Neuronal stem cell (in vitro differentiated cells): Measurements from ENCODE around the gene THAP2.

Source experiments
- DNase-seq: peaks from one replicate; pipeline ENCODE4 v3.0.0-alpha.2; 2013; ENCODE audit warnings: low spot score
- H2AFZ ChIP-seq: one replicate; pipeline ENCODE4 v1.6.1; 2013; ENCODE audit warnings: mild to moderate bottlenecking, low read length, inconsistent platforms
- H2AK5ac ChIP-seq: 2 replicates; pipeline ENCODE4 v1.6.1; 2013; ENCODE audit warnings: low read depth, mild to moderate bottlenecking, inconsistent platforms, low read length, moderate library complexity, mixed read lengths
- H2BK120ac ChIP-seq: 2 replicates; pipeline ENCODE4 v1.6.1; 2013; ENCODE audit warnings: low read depth, mild to moderate bottlenecking, inconsistent platforms, low read length, moderate library complexity, mixed read lengths
- H2BK12ac ChIP-seq: one replicate; pipeline ENCODE4 v1.6.1; 2013; ENCODE audit warnings: low read length, inconsistent platforms
- H2BK15ac ChIP-seq: 2 replicates; pipeline ENCODE4 v1.6.1; 2013; ENCODE audit warnings: mild to moderate bottlenecking, low read length, inconsistent platforms, mixed read lengths
- H2BK5ac ChIP-seq: one replicate; pipeline ENCODE4 v1.6.1; 2013; ENCODE audit warnings: inconsistent platforms, mild to moderate bottlenecking, low read length, moderate library complexity
- H3K14ac ChIP-seq: one replicate; pipeline ENCODE4 v1.6.1; 2013; ENCODE audit warnings: low read length, inconsistent platforms
- H3K18ac ChIP-seq: 2 replicates; pipeline ENCODE4 v1.6.1; 2013; ENCODE audit warnings: low read length, inconsistent platforms
- H3K23ac ChIP-seq: 2 replicates; pipeline ENCODE4 v1.6.1; 2013; ENCODE audit warnings: low read depth, mild to moderate bottlenecking, mixed read lengths, low read length, inconsistent platforms; ENCODE audit not compliant: poor library complexity
- H3K27ac ChIP-seq: replicated peaks from 3 replicates; pipeline ENCODE4 v1.5.1; 2013; ENCODE audit warnings: low read length, inconsistent platforms
- H3K27me3 ChIP-seq, 3 experiments: 2 replicates each; pipeline ENCODE4 v1.6.1; 2013; ENCODE audit warnings: low read length in 3 of 3, mild to moderate bottlenecking in 2 of 3, inconsistent platforms in 1 of 3, low read depth in 1 of 3, mixed read lengths in 1 of 3, moderate library complexity in 1 of 3; ENCODE audit not compliant: control insufficient read depth in 3 of 3, insufficient read depth in 3 of 3
- H3K36me3 ChIP-seq, 2 donors: replicated peaks in 1 of 2; 2 replicates each; pipeline ENCODE4 v1.6.1; 2013; ENCODE audit warnings: low read length in 2 of 2; ENCODE audit not compliant: control insufficient read depth in 2 of 2, insufficient read depth in 2 of 2
- H3K4ac ChIP-seq: 2 replicates; pipeline ENCODE4 v1.6.1; 2013; ENCODE audit warnings: inconsistent platforms, mild to moderate bottlenecking, low read length, moderate library complexity
- H3K4me1 ChIP-seq, 2 donors: 1 replicate in 1 of 2; 2 replicates in 1 of 2; pipeline ENCODE4 v1.6.1; 2013; ENCODE audit warnings: low read length in 2 of 2, low read depth in 1 of 2; ENCODE audit not compliant: control insufficient read depth in 2 of 2, insufficient read depth in 1 of 2
- H3K4me2 ChIP-seq: one replicate; pipeline ENCODE4 v1.6.1; 2013; ENCODE audit warnings: mild to moderate bottlenecking, low read length, inconsistent platforms; ENCODE audit not compliant: insufficient read depth, poor library complexity, severe bottlenecking
- H3K4me3 ChIP-seq, 2 donors: 2 replicates each; pipeline ENCODE4 v1.5.1; 2013; ENCODE audit warnings: low read length in 2 of 2, mild to moderate bottlenecking in 2 of 2, inconsistent platforms in 1 of 2, moderate library complexity in 1 of 2
- H3K79me1 ChIP-seq: one replicate; pipeline ENCODE4 v1.6.1; 2013; ENCODE audit warnings: low read depth, mild to moderate bottlenecking, inconsistent platforms, low read length, moderate library complexity
- H3K9ac ChIP-seq: one replicate; pipeline ENCODE4 v1.6.1; 2013; ENCODE audit warnings: mild to moderate bottlenecking, low read depth, low read length, inconsistent platforms; ENCODE audit not compliant: poor library complexity
- H3K9me3 ChIP-seq, 2 donors: replicated peaks in 1 of 2; 2 replicates each; pipeline versions ENCODE3 to v1.6.1; 2013; ENCODE audit warnings: low read length in 2 of 2, mild to moderate bottlenecking in 2 of 2, inconsistent platforms in 1 of 2, low read depth in 1 of 2, mixed read lengths in 1 of 2, moderate library complexity in 1 of 2; ENCODE audit not compliant: control insufficient read depth in 2 of 2, insufficient read depth in 1 of 2
- H4K8ac ChIP-seq: one replicate; pipeline ENCODE4 v1.6.1; 2013; ENCODE audit warnings: low read depth, mild to moderate bottlenecking, inconsistent platforms, low read length, moderate library complexity
- H4K91ac ChIP-seq: one replicate; pipeline ENCODE4 v1.6.1; 2013; ENCODE audit warnings: low read length, low read depth, mild to moderate bottlenecking, inconsistent platforms; ENCODE audit not compliant: poor library complexity
- WGBS, 2 donors: extraction: QIAGEN DNeasy Blood & Tissue Kit; methylation state at CpG; one replicate each; pipeline ENCODE4 v1.1.7; 2013; ENCODE audit warnings: missing lambda C conversion rate in 2 of 2, mixed read lengths in 1 of 2; ENCODE audit not compliant: insufficient read length in 2 of 2, insufficient replicate concordance in 1 of 2; ENCODE audit errors: extremely low coverage in 2 of 2; 5-methylcytosine and 5-hydroxymethylcytosine counted together

The THAP2 gene

DNA sequence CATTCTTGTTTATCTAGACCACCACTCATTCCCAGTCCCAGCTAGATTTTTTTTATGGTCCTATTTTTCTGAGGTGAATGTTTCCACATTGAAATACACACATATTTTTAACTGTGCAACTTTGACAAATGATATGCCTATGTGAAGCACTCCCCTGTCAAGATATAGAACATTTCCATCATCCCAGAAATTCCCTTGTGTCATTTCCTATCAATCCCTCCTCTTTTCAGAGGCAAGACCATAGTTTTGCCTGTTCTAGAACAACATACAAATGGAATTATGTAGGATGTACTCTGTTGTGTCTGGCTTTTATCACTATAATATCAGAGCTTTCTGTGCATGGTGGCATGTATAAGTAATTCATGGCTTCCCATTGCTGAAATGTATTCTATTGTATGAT lies 54.5 kb downstream of the THAP2 start:
- no peak overlapping the region for H3K4me2 ChIP-seq
- no peak overlapping the region for H2AFZ ChIP-seq
- no peak overlapping the region for H3K23ac ChIP-seq
- no peak overlapping the region for H2BK15ac ChIP-seq
- H3K4me3 ChIP-seq: no peak overlapping the region
- no peaks in the 10 kb centered on the region for H3K79me1 ChIP-seq
- H3K18ac ChIP-seq: no peak overlapping the region
- H4K8ac ChIP-seq: no peak overlapping the region
- H3K9ac ChIP-seq: no peak overlapping the region
- H3K14ac ChIP-seq: no peak overlapping the region
- H3K27ac ChIP-seq: no peak overlapping the region
- H3K9me3 ChIP-seq: no peaks in the 10 kb centered on the region
- no peak for DNase-seq
- H2BK5ac ChIP-seq: no peak overlapping the region
- no peak overlapping the region for H2AK5ac ChIP-seq
- no peaks in the 10 kb centered on the region for H3K27me3 ChIP-seq
- H3K4ac ChIP-seq: no peak overlapping the region
- no peaks in the 10 kb centered on the region for H3K4me1 ChIP-seq
- no peak overlapping the region for H2BK12ac ChIP-seq
- H2BK120ac ChIP-seq: no peak overlapping the region
- H4K91ac ChIP-seq: no peak overlapping the region
- no peaks in the 10 kb centered on the region for H3K36me3 ChIP-seq

- Histone ChIP-seq H2BK5ac (no peak overlapping the region), H4K8ac (no peak overlapping the region), H3K4me3 (no peak overlapping the region), H3K9ac (no peak overlapping the region), H2AFZ (no peak overlapping the region), H3K27ac (no peak overlapping the region), H3K18ac (no peak overlapping the region), H3K36me3 (no peaks in the 10 kb centered on the region), H3K79me1 (no peaks in the 10 kb centered on the region), H3K14ac (no peak overlapping the region), H2BK15ac (no peak overlapping the region), H3K4me2 (no peak overlapping the region), H2BK120ac (no peak overlapping the region), H2BK12ac (no peak overlapping the region), H3K9me3 (no peaks in the 10 kb centered on the region), H4K91ac (no peak overlapping the region), H3K23ac (no peak overlapping the region), H3K4me1 (no peaks in the 10 kb centered on the region), H3K27me3 (no peaks in the 10 kb centered on the region), H2AK5ac (no peak overlapping the region), H3K4ac (no peak overlapping the region)
- DNase-seq: no peak
- no CpG with 5 or more reads among the region's 5 CpGs for WGBS, 2 donors
Observed at GRCh38 chr12:71719647-71720370, 55.7 kb downstream of the THAP2 start.

GRCh38 chr12:71721783-71722505 lies 57.8 kb downstream of the THAP2 start:
- Histone ChIP-seq H3K4me1 (no peaks in the 10 kb centered on the region), H2BK120ac (no peak overlapping the region), H3K4me2 (no peak overlapping the region), H4K8ac (no peak overlapping the region), H2BK15ac (no peak overlapping the region), H3K14ac (no peak overlapping the region), H2AFZ (no peak overlapping the region), H2AK5ac (no peak overlapping the region), H3K4me3 (no peak overlapping the region), H3K4ac (no peak overlapping the region), H2BK5ac (no peak overlapping the region), H3K36me3 (no peaks in the 10 kb centered on the region), H3K79me1 (no peaks in the 10 kb centered on the region), H3K23ac (no peak overlapping the region), H3K9me3 (no peaks in the 10 kb centered on the region), H2BK12ac (no peak overlapping the region), H3K9ac (no peak overlapping the region), H4K91ac (no peak overlapping the region), H3K27ac (no peak overlapping the region), H3K27me3 (no peaks in the 10 kb centered on the region), H3K18ac (no peak overlapping the region)
- whole genome bisulfite sequencing, 2 donors: no CpG with 5 or more reads among the region's 4 CpGs
- no peak for DNase-seq

- H3K36me3 ChIP-seq: no peaks in the 10 kb centered on the region
- H4K8ac ChIP-seq: no peak overlapping the region
- no peaks in the 10 kb centered on the region for H3K4me1 ChIP-seq
- no peaks in the 10 kb centered on the region for H3K79me1 ChIP-seq
- no peak overlapping the region for H2AFZ ChIP-seq
- H2BK15ac ChIP-seq: no peak overlapping the region
- H3K4me2 ChIP-seq: no peak overlapping the region
- no peak overlapping the region for H3K4ac ChIP-seq
- H2BK12ac ChIP-seq: no peak overlapping the region
- no peak overlapping the region for H3K14ac ChIP-seq
- no peak for DNase-seq
- H3K27me3 ChIP-seq: no peaks in the 10 kb centered on the region
- H4K91ac ChIP-seq: no peak overlapping the region
- no peak overlapping the region for H2BK5ac ChIP-seq
- H2BK120ac ChIP-seq: no peak overlapping the region
- no peaks in the 10 kb centered on the region for H3K9me3 ChIP-seq
- no peak overlapping the region for H3K23ac ChIP-seq
- no CpG with 5 or more reads among the region's 3 CpGs for WGBS, 2 donors
- no peak overlapping the region for H3K27ac ChIP-seq
- no peak overlapping the region for H3K4me3 ChIP-seq
- no peak overlapping the region for H3K9ac ChIP-seq
- no peak overlapping the region for H3K18ac ChIP-seq
- H2AK5ac ChIP-seq: no peak overlapping the region
Observed at GRCh38 chr12:71725011-71725410, 60.9 kb downstream of the THAP2 start.
